GM19240 (cell line): ENCODE data around the gene MEGF11.
"Not testable (repeated sequence)": the region's sequence is repeated elsewhere in the genome, so short reads cannot be mapped to it uniquely, and the experiment has no call there.

Source experiments
- DNase-seq: peaks from one replicate; pipeline ENCODE4 v3.0.0; 2011; ENCODE audit warnings: low spot score; ENCODE audit not compliant: insufficient read length

Gene MEGF11

GRCh38 chr15:66276546-66276945 lies 23.0 kb upstream of the MEGF11 start:
- DNase-seq = no peak

- DNase-seq = no peak
Observed at GRCh38 chr15:66275352-66275751, 21.8 kb upstream of the MEGF11 start.

DNA sequence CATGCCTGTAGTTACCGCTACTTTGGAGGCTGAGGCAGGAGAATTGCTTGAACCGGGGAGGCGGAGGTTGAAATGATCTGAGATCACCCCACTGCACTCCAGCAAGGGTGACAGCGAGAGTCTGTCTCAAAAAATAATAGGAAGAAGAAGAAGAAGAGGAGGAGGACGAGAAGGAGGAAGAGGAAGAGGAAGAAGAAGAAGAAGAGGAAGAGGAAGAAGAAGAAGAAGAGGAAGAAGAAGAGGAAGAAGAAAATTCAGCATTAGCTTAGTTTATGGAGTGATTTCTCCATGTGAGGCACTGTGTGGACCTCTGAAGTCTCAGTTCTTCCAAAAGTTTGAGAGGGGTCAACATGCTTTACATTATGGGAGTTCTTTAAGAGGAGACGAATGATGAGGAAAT lies 17.4 kb upstream of the MEGF11 start:
- DNase-seq = no peak

DNA sequence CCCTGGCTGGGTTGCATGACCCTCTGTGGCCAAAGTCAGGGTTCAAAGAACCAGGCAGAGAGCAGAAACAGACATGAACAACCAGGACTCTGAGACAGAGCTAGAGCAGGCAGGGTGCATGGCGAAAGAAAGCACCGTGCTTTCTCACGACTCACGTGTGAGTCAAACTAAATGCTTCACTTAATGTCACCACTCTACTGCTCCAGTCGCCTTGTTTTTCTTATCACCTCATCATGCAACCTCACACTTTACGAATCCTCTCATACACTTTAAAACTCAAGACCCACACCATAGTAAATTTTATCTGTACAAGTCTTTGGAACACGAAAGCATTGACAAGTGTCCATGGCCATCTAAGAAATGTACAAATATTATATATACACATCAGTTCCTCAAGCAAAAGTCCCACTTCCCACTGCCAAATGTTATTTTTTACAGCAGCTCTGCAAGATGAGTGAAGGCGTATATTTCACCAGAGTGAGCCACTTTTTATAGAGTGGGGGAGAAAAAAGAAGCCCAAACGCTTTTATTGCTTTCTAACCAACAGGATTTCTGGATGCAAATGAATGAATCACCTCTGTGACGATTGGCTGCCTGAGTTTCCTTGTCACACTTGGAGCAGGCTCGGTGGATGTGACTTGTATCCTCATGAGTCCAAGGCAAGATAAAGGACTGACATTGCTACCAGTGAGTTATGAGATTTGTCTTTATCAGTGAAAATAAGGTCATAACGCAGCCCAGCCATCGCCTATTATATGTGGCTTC lies 16.0 kb upstream of the MEGF11 start:
- DNase-seq = no peak

GRCh38 chr15:66264859-66265513 lies 11.4 kb upstream of the MEGF11 start:
- no peak for DNase-seq

GRCh38 chr15:66262837-66263236 lies 9.3 kb upstream of the MEGF11 start:
- not testable (repeated sequence) for DNase-seq

- no peak for DNase-seq
Observed at GRCh38 chr15:66261056-66261455, 7.5 kb upstream of the MEGF11 start.

GRCh38 chr15:66256692-66257091 lies 3.1 kb upstream of the MEGF11 start:
- no peak for DNase-seq

- DNase-seq = no peak
Observed at GRCh38 chr15:66254951-66255676, 1.6 kb upstream of the MEGF11 start.

DNA sequence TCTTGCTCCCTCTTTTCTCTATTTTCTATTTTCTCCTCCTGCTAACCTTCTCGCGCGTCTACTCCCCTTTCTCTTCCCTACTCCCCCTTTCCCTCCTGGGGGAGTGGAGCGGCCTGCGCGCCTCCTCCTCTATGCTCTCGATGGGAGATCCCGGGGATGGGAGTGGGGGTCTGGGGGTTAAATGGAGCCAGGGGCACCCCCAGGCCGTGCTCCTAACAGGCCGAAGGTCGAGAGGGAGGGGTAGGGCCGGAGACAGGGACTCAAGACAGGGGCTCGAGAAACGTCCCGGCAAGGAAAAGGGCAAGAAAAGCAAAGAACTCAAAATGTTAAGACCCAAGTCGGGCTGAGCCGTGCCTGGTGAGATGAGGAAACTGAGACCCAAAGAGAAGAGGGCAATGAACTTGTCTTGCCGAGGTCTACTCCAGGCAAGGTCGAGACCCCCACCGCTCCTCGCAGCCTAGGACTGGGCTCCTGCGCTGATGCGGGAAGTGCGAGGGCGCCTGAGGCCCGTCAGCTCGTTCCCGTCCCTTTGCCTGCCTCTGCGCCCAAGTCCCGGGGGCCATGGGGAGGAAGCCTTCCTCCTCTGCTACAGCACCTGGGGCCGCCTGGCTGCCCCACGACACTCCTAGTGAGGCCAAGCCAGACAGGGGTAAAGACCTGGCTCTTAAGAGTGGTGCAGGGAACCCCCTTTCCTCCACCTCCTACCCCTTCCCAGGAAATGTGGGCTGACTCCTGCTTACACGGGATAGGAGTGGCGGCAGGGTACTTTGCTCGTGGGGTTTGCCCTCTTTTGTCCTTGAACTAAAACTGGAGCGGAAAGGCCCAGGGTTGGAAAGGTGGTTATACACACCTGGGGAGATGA lies 770 bp upstream of the MEGF11 start:
- DNase-seq = no peak

DNA sequence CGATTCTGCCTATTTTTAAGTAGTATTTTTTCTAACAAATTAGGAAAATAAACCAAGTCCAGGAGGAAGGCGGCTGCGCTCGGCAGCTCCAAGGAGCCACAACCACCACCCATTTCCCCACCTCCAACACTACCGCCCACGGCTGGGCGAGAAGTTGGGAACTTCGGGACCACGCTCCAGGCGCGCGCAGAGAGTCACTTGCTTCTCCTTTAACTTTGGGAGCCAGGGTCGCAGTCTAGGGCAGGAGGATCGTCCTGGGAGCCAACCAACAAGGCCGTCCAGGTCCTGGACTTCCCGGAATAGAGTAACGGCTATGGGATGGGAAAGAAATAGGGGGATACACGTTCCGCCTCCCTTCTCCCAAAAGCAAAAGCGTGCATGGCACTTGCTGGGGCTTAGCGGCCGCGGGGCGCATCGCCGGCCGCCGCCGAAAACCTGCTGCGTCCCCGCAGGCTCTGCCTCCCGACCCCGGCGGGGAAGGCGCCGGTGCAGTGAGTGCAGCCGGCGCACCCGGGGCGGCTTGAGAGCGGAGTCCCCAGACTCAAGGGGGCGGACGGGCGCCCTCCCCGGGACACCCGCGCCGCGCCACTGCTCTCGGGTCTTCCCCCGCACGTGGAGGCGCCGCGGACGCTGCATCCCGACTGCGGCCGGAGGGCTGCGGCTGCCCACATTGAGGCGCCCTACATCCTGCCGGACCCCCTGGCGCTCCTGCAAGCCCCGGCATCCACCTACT lies 699 bp downstream of the MEGF11 start:
- no peak for DNase-seq

GRCh38 chr15:66251790-66252684 lies 1.5 kb downstream of the MEGF11 start:
- no peak for DNase-seq

DNA sequence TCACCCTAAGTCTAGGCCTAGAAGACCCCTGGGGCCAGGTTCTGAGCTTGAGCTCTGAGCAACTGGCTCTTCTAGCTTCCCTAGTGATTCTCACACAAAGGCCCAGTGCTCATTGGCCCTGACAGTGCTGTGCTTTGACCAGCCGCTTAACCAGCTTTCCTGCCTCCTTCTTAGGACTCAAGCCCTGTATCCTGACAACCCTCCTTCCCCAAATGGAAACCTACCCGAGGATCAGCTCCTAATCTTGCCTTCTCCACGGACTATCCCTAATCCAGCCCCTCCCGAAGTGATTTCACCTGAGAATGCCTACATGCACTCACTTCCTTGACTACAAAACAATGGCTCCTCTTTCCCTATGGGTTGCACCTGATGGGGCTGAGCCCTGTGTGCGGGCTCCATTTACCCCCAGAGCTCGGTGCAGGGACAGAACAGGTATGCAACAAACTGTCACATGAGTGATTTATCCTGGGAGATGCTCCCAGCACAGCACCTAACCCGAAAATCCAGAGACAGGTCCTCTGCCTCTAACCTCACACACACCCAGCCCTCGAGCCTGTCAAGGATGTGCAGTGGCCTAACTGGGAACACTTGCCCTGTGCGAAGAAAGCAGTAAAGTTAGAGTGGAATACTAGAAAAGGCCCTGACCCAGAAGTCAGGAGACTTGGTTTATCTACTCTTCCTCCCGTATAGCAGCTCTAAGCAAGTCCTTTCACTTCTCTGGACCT lies 2.3 kb downstream of the MEGF11 start:
- DNase-seq = no peak

- DNase-seq = no peak
Observed at GRCh38 chr15:66249605-66250174, 3.9 kb downstream of the MEGF11 start.

GRCh38 chr15:66246937-66247336 lies 6.6 kb downstream of the MEGF11 start:
- no peak for DNase-seq

DNA sequence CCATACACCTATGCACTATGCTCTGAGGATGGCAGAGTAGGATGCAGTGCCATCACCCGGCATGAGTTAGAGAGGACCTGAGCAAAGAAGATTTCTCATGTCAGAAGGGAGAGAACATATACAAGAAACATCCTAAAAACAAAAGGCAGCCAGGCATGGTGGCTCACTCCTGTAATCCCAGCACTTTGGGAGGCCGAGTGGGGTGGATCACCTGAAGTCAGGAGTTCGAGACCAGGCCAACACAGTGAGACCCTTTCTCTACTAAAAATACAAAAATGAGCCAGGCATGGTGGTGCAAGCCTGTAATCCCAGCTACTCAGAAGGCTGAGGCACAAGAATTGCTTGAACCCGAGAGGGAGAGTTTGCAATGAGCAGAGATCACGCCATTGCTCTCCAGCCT lies 7.7 kb downstream of the MEGF11 start:
- DNase-seq = not testable (repeated sequence)

- no peak for DNase-seq
Observed at GRCh38 chr15:66241908-66242285, 11.7 kb downstream of the MEGF11 start.

- DNase-seq = no peak
Observed at GRCh38 chr15:66241087-66241907, 12.3 kb downstream of the MEGF11 start.
